H9 (cell line): Measurements from ENCODE around the gene TMCC1. TPM values are rescaled to one million over a fixed set of nuclear protein-coding genes. Genes with fewer than 3 reads are reported as not detected.

ENCODE experiments used
- DNase-seq: peaks from one replicate; pipeline ENCODE4 v3.0.0-alpha.2; 2017
- H2AFZ ChIP-seq: one replicate; pipeline ENCODE4 v1.6.1; 2013; ENCODE audit warnings: mild to moderate bottlenecking, low read length, control low read depth, moderate library complexity
- H2AK5ac ChIP-seq: 2 replicates; pipeline ENCODE4 v1.6.1; 2013; ENCODE audit warnings: low read length, control low read depth, mixed read lengths; ENCODE audit not compliant: insufficient read length
- H2BK120ac ChIP-seq: one replicate; pipeline ENCODE4 v1.6.1; 2013; ENCODE audit warnings: low read depth, mild to moderate bottlenecking, low read length, control low read depth, inconsistent platforms; ENCODE audit not compliant: poor library complexity, severe bottlenecking
- H2BK12ac ChIP-seq: 2 replicates; pipeline ENCODE4 v1.6.1; 2013; ENCODE audit warnings: low read length, control low read depth, mixed read lengths, low read depth; ENCODE audit not compliant: insufficient read length
- H2BK15ac ChIP-seq: 2 replicates; pipeline ENCODE4 v1.6.1; 2013; ENCODE audit warnings: low read depth, low read length, control low read depth
- H2BK20ac ChIP-seq: one replicate; pipeline ENCODE4 v1.6.1; 2013; ENCODE audit warnings: low read depth, mild to moderate bottlenecking, low read length, control low read depth, inconsistent platforms; ENCODE audit not compliant: poor library complexity, severe bottlenecking
- H2BK5ac ChIP-seq: 2 replicates; pipeline ENCODE4 v1.6.1; 2013; ENCODE audit warnings: low read length, control low read depth, mixed read lengths; ENCODE audit not compliant: insufficient read length
- H3K14ac ChIP-seq: 2 replicates; pipeline ENCODE4 v1.6.1; 2013; ENCODE audit warnings: low read length, control low read depth; ENCODE audit not compliant: insufficient read depth
- H3K18ac ChIP-seq: 2 replicates; pipeline ENCODE4 v1.6.1; 2013; ENCODE audit warnings: low read depth, mild to moderate bottlenecking, mixed read lengths, low read length, control low read depth; ENCODE audit not compliant: insufficient read length
- H3K23ac ChIP-seq: 2 replicates; pipeline ENCODE4 v1.6.1; 2013; ENCODE audit warnings: low read length, control low read depth, mixed read lengths, low read depth; ENCODE audit not compliant: insufficient read length
- H3K23me2 ChIP-seq: 2 replicates; pipeline ENCODE4 v1.6.1; 2013; ENCODE audit warnings: low read depth, mild to moderate bottlenecking, mixed read lengths, low read length, control low read depth; ENCODE audit not compliant: insufficient read length, poor library complexity, severe bottlenecking
- H3K27ac ChIP-seq: 2 replicates; pipeline ENCODE4 v1.5.1; 2013; ENCODE audit warnings: low read length, control low read depth, mixed read lengths, low read depth; ENCODE audit not compliant: insufficient read length
- H3K27me3 ChIP-seq: 2 replicates; pipeline ENCODE4 v1.6.1; 2013; ENCODE audit warnings: low read length, control low read depth, inconsistent platforms; ENCODE audit not compliant: insufficient read depth
- H3K4ac ChIP-seq: 2 replicates; pipeline ENCODE4 v1.6.1; 2013; ENCODE audit warnings: low read depth, mild to moderate bottlenecking, control low read depth, inconsistent platforms, low read length, moderate library complexity
- H3K4me1 ChIP-seq: 2 replicates; pipeline ENCODE4 v1.6.1; 2013; ENCODE audit warnings: low read length, control low read depth, inconsistent platforms; ENCODE audit not compliant: insufficient read depth
- H3K4me2 ChIP-seq: 2 replicates; pipeline ENCODE4 v1.6.1; 2013; ENCODE audit warnings: low read length, control low read depth, mixed read lengths; ENCODE audit not compliant: insufficient read length, insufficient read depth
- H3K56ac ChIP-seq: 2 replicates; pipeline ENCODE4 v1.6.1; 2013; ENCODE audit warnings: low read depth, mild to moderate bottlenecking, mixed read lengths, low read length, control low read depth; ENCODE audit not compliant: insufficient read length
- H3K79me1 ChIP-seq: 2 replicates; pipeline ENCODE4 v1.6.1; 2013; ENCODE audit warnings: low read depth, mild to moderate bottlenecking, moderate library complexity, low read length, control low read depth, inconsistent platforms; ENCODE audit not compliant: insufficient read depth, poor library complexity, severe bottlenecking
- H3K79me2 ChIP-seq: 2 replicates; pipeline ENCODE4 v1.6.1; 2013; ENCODE audit warnings: low read length, control low read depth, inconsistent platforms; ENCODE audit not compliant: insufficient read depth
- H3K9ac ChIP-seq: 2 replicates; pipeline ENCODE4 v1.6.1; 2013; ENCODE audit warnings: low read length, control low read depth, mixed read lengths; ENCODE audit not compliant: insufficient read length; ENCODE audit errors: extremely low read depth
- H3K9me3 ChIP-seq: one replicate; pipeline ENCODE4 v1.6.1; 2013; ENCODE audit warnings: low read depth, low read length, inconsistent platforms; ENCODE audit not compliant: control insufficient read depth
- H3T11ph ChIP-seq: one replicate; pipeline ENCODE4 v1.6.1; 2013; ENCODE audit warnings: mild to moderate bottlenecking, low read length, control low read depth, inconsistent platforms
- H4K20me1 ChIP-seq: one replicate; pipeline ENCODE4 v1.6.1; 2013; ENCODE audit not compliant: control insufficient read depth, insufficient read length, insufficient read depth
- H4K5ac ChIP-seq: 2 replicates; pipeline ENCODE4 v1.6.1; 2013; ENCODE audit warnings: low read depth, mild to moderate bottlenecking, mixed read lengths, low read length, control low read depth; ENCODE audit not compliant: insufficient read length
- H4K8ac ChIP-seq: replicated peaks from 2 replicates; pipeline ENCODE4 v1.6.1; 2013; ENCODE audit warnings: low read length, control low read depth, mixed read lengths, low read depth; ENCODE audit not compliant: insufficient read length
- H4K91ac ChIP-seq: 2 replicates; pipeline ENCODE4 v1.6.1; 2013; ENCODE audit warnings: low read depth, mild to moderate bottlenecking, moderate library complexity, mixed read lengths, low read length, control low read depth; ENCODE audit not compliant: insufficient read length
- H3K27ac Mint-ChIP-seq, 3 experiments: 2 replicates in 2 of 3; 3 replicates in 1 of 3; pipeline ENCODE4 v1.8.0; 2020 to 2021; ENCODE audit warnings: mixed read lengths in 3 of 3, mild to moderate bottlenecking in 1 of 3, moderate library complexity in 1 of 3
- H3K27me3 Mint-ChIP-seq: 2 replicates; pipeline ENCODE4 v1.8.0; 2021; ENCODE audit warnings: low read depth, mild to moderate bottlenecking, moderate library complexity, mixed read lengths
- H3K36me3 Mint-ChIP-seq, 3 experiments: 2 replicates in 2 of 3; 3 replicates in 1 of 3; pipeline ENCODE4 v1.8.0; 2020 to 2021; ENCODE audit warnings: low read depth in 3 of 3, mixed read lengths in 3 of 3; ENCODE audit not compliant: insufficient read depth in 1 of 3
- H3K4me1 Mint-ChIP-seq, 2 experiments: 2 replicates each; pipeline ENCODE4 v1.8.0; 2020; ENCODE audit warnings: mixed read lengths in 2 of 2
- H3K4me3 Mint-ChIP-seq, 2 experiments: 2 replicates in 1 of 2; 3 replicates in 1 of 2; pipeline ENCODE4 v1.8.0; 2020 to 2021; ENCODE audit warnings: mild to moderate bottlenecking in 2 of 2, mixed read lengths in 2 of 2, moderate library complexity in 1 of 2
- H3K9me3 Mint-ChIP-seq, 2 experiments: 2 replicates in 1 of 2; 3 replicates in 1 of 2; pipeline ENCODE4 v1.8.0; 2020; ENCODE audit warnings: mild to moderate bottlenecking in 2 of 2, mixed read lengths in 2 of 2, moderate library complexity in 1 of 2
- CTCF ChIP-seq: fragments of 200-600 bp; sonication (generic); conservative IDR thresholded peaks from 3 replicates; pipeline ENCODE4 v1.8.0; 2021; ENCODE audit warnings: antibody characterized with exemption, mild to moderate bottlenecking
- WGBS: extraction: QIAGEN DNeasy Blood & Tissue Kit; methylation state at CpG from one replicate; pipeline ENCODE4 v1.1.7; 2013; ENCODE audit warnings: missing lambda C conversion rate, low lambda C conversion rate, mixed read lengths; ENCODE audit not compliant: insufficient read length; ENCODE audit errors: extremely low coverage; 5-methylcytosine and 5-hydroxymethylcytosine counted together
- total RNA-seq: library from RNA; stranded (reverse); gene quantifications from 2 replicates; pipeline ENCODE4 v1.2.1, GENCODE V29; 2021

The TMCC1 gene
- total RNA-seq, 1 experiment from 2014 or later, result 24.4 TPM

DNA sequence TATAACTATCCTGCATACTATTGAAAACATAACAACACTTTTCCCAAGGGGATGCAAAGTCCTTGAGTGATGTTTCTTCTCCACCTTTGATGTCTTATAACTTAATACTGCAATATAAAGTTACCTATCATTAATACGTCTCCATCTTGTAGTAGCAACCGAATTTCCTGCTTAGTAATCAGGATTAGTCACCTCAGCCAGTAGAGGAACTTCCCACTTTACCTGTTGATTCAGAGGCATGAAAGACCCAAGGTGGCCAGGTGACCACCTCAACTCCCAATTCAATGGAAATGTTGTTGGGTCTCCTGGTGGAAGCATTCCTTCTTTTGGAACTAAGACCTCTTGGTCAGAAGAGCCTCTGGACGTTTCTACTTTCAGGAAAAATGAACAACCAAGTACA lies 3.5 kb upstream of the TMCC1 start:
- Histone ChIP-seq H4K91ac (no peak overlapping the region), H3T11ph (no peak overlapping the region), H3K4ac (no peak overlapping the region), H4K8ac (no peak overlapping the region), H3K23ac (no peak overlapping the region), H3K79me1 (no peaks in the 10 kb centered on the region), H3K27ac (no peak overlapping the region), H2BK12ac (no peak overlapping the region), H2BK120ac (no peak overlapping the region), H3K27me3 (no peaks in the 10 kb centered on the region), H3K9me3 (no peaks in the 10 kb centered on the region), H3K18ac (no peak overlapping the region), H4K20me1 (no peaks in the 10 kb centered on the region), H3K79me2 (no peaks in the 10 kb centered on the region), H2AFZ (no peak overlapping the region), H3K4me1 (no peaks in the 10 kb centered on the region), H3K23me2 (peaks cover 8% of the 10 kb centered on the region), H3K9ac (no peak overlapping the region), H3K56ac (no peak overlapping the region), H4K5ac (no peak overlapping the region), H3K14ac (no peak overlapping the region), H2BK20ac (no peak overlapping the region), H2BK15ac (no peak overlapping the region), H2AK5ac (no peak overlapping the region), H2BK5ac (no peak overlapping the region), H3K4me2 (no peak overlapping the region)
- Mint-ChIP-seq H3K4me1 (peaks cover 10% of the 10 kb centered on the region in 2 experiments), H3K27ac (no peak overlapping the region), H3K27me3 (no peaks in the 10 kb centered on the region; the same call in 1 of the 2 replicates), H3K9me3 (peaks cover 19 to 21% of the 10 kb centered on the region in 2 experiments), H3K36me3 (peaks cover 11 to 21% (median 13%) of the 10 kb centered on the region in 3 experiments), H3K4me3 (no peak overlapping the region)
- no peak for DNase-seq
- no peak for TF ChIP-seq CTCF
- no CpG with 5 or more reads among the region's 3 CpGs for WGBS
